Measurements from ENCODE around the gene KCNK10. TPM values are rescaled to one million over a fixed set of nuclear protein-coding genes. Genes with fewer than 3 reads are reported as not detected.

The KCNK10 gene
- total and polyA plus RNA-seq, 4 donors: 0.01 TPM; not detected in 3

DNA sequence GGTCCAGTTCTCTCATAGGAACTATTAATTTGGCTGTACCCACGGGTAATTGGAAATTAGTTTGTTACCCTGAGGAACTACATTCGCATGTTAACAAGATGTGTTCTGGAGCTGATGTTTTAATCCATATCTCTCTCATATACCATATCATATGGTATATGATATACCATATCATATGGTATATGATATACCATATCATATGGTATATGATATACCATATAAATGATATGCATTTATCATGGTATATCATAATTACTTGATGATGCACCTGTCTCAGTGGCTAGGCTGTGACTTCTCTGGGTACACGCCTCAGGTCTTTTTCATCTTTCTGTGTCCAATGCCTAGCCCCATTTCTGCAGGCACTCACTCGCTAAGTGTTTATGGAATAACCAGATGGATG, 13.0 kb downstream of the KCNK10 start:
- Histone ChIP-seq H3K27ac (ENCODE audit: low read depth in 1 of 2, low read length in 1 of 2) (no peak overlapping the region), H3K9me3 (ENCODE audit: control insufficient read depth in 4 of 4, insufficient read depth in 3 of 4, low read length in 3 of 4) (peaks cover 0 to 3% (median 1%) of the 10 kb centered on the region in 4 donors), H3K4me3 (no peak overlapping the region), H3K4me1 (ENCODE audit: control insufficient read depth in 5 of 5, insufficient read depth in 5 of 5, low read length in 5 of 5) (no peaks in the 10 kb centered on the region), H3K36me3 (ENCODE audit: control insufficient read depth in 4 of 4, insufficient read depth in 4 of 4, low read length in 4 of 4) (no peaks in the 10 kb centered on the region), H3K9ac (ENCODE audit: insufficient read depth in 1 of 2, low read length in 2 of 2) (no peak overlapping the region), H3K27me3 (ENCODE audit: control insufficient read depth in 3 of 3, insufficient read depth in 3 of 3, low read length in 2 of 3) (peaks cover 0 to 2% (median 2%) of the 10 kb centered on the region in 3 donors)
- no peak for TF ChIP-seq CTCF (IDR thresholded peaks at IDR 0.05; ENCODE audit: control extremely low read depth, extremely low read depth)
- WGBS, 2 donors: 89 to 90% methylated on average over 4 of the region's 4 CpGs
- no peak for DNase-seq
- ATAC-seq (ENCODE audit: insufficient read depth, low FRiP score): no peak

GRCh38 chr14:88305528-88306322, 17.3 kb downstream of the KCNK10 start:
- no peak for DNase-seq
- no peaks in the 10 kb centered on the region for H3K4me1 ChIP-seq (ENCODE audit: control insufficient read depth in 5 of 5, insufficient read depth in 5 of 5, low read length in 5 of 5)
- ATAC-seq (ENCODE audit: insufficient read depth, low FRiP score): no peak
- no peaks in the 10 kb centered on the region for H3K36me3 ChIP-seq (ENCODE audit: control insufficient read depth in 4 of 4, insufficient read depth in 4 of 4, low read length in 4 of 4)
- no peak overlapping the region for H3K9ac ChIP-seq (ENCODE audit: insufficient read depth in 1 of 2, low read length in 2 of 2)
- 75 to 76% methylated on average over 6 of the region's 6 CpGs for WGBS, 2 donors
- H3K9me3 ChIP-seq (ENCODE audit: control insufficient read depth in 4 of 4, insufficient read depth in 3 of 4, low read length in 3 of 4): peaks cover 0 to 2% (median 0%) of the 10 kb centered on the region in 4 donors
- no peak overlapping the region for H3K4me3 ChIP-seq
- H3K27ac ChIP-seq (ENCODE audit: low read depth in 1 of 2, low read length in 1 of 2): no peak overlapping the region
- H3K27me3 ChIP-seq (ENCODE audit: control insufficient read depth in 3 of 3, insufficient read depth in 3 of 3, low read length in 2 of 3): no peaks in the 10 kb centered on the region
- TF ChIP-seq CTCF (IDR thresholded peaks at IDR 0.05; ENCODE audit: control extremely low read depth, extremely low read depth): no peak

DNA sequence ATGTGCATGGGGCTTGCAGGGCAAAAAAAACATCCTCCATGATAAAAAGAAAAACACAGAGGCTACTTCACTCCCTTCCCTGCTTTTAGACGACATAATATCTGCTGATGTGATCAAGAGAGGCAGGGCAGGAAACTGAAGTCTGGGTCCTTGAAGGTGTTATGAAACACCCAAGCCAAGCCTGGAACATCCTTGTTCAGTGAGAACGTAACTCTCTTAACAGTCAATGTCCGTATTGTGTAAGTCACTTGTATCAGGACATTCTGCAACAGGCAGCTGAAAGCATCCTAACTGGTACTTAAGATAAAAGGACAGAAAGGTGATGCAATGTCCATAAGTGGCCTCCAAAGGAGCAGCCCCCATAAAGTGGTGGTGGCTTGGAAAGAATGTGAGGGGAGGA, 20.0 kb downstream of the KCNK10 start:
- DNase-seq: no peak
- Histone ChIP-seq H3K4me1 (ENCODE audit: control insufficient read depth in 5 of 5, insufficient read depth in 5 of 5, low read length in 5 of 5) (no peaks in the 10 kb centered on the region), H3K27ac (ENCODE audit: low read depth in 1 of 2, low read length in 1 of 2) (no peak overlapping the region), H3K9me3 (ENCODE audit: control insufficient read depth in 4 of 4, insufficient read depth in 3 of 4, low read length in 3 of 4) (no peaks in the 10 kb centered on the region), H3K9ac (ENCODE audit: insufficient read depth in 1 of 2, low read length in 2 of 2) (no peak overlapping the region), H3K36me3 (ENCODE audit: control insufficient read depth in 4 of 4, insufficient read depth in 4 of 4, low read length in 4 of 4) (no peaks in the 10 kb centered on the region), H3K27me3 (ENCODE audit: control insufficient read depth in 3 of 3, insufficient read depth in 3 of 3, low read length in 2 of 3) (peaks cover 0 to 4% (median 0%) of the 10 kb centered on the region in 3 donors), H3K4me3 (no peak overlapping the region)
- 28 to 51% methylated on average over 3 of the region's 3 CpGs for WGBS, 2 donors
- no peak for TF ChIP-seq CTCF (IDR thresholded peaks at IDR 0.05; ENCODE audit: control extremely low read depth, extremely low read depth)
- no peak for ATAC-seq (ENCODE audit: insufficient read depth, low FRiP score)
